ENCODE data around the gene URB1. TPM values are rescaled to one million over a fixed set of nuclear protein-coding genes. Genes with fewer than 3 reads are reported as not detected.
"Not testable (repeated sequence)": the region's sequence is repeated elsewhere in the genome, so short reads cannot be mapped to it uniquely, and the experiment has no call there.

Gene URB1
- total RNA-seq, 1 experiment from 2014 or later, result 17.4 TPM

DNA sequence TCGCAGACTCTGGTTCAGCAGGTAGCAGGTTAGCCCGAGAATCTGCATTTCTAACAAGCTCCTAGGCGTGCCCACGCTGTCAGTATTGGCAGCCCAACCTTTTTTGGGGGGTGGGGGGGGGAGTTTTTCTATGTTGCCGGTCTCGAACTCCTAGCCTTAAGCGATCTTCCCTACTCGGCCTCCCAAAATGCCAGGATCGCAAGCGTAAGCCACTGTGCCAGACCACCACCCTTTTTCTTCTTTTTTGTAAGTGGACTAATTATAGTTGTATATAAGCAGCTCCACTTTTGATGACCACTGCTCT is 113.5 kb downstream of the URB1 start:
- H3K27ac ChIP-seq, result no peak overlapping the region
- no peak for DNase-seq (ENCODE audit: low read depth in 1 of 2, low spot score in 2 of 2)
- H3K36me3 ChIP-seq, result peaks cover 11% of the 10 kb centered on the region
- H3K4me3 ChIP-seq, result peak overlapping the region; percentile 86
- peaks cover 10% of the 10 kb centered on the region for H3K4me1 ChIP-seq (replicated peaks)
- no peaks in the 10 kb centered on the region for H3K27me3 ChIP-seq (replicated peaks)
- no peaks in the 10 kb centered on the region; the same call in 1 of the 2 replicates for H3K9me3 ChIP-seq (replicated peaks)

- Histone ChIP-seq H3K27ac (peak within 1 kb of the TSS; percentile 14; the same call in 1 of the 2 replicates), H3K36me3 (peaks cover 14% of the 10 kb centered on the region), H3K4me3 (peak within 1 kb of the TSS; percentile 86), H3K9me3 (replicated peaks) (no peaks in the 10 kb centered on the region; the same call in 1 of the 2 replicates), H3K4me1 (replicated peaks) (peaks cover 10% of the 10 kb centered on the region), H3K27me3 (replicated peaks) (no peaks in the 10 kb centered on the region)
- peak; percentile 95 for DNase-seq (ENCODE audit: low read depth in 1 of 2, low spot score in 2 of 2)
These were observed 114.1 kb downstream of the URB1 start, which contains the start of gene MIS18A for GRCh38 chr21:32278518-32279376. Gene MIS18A (minus strand): TSS chr21:32279049. CDS start chr21:32279014, 35 bp downstream.

DNA sequence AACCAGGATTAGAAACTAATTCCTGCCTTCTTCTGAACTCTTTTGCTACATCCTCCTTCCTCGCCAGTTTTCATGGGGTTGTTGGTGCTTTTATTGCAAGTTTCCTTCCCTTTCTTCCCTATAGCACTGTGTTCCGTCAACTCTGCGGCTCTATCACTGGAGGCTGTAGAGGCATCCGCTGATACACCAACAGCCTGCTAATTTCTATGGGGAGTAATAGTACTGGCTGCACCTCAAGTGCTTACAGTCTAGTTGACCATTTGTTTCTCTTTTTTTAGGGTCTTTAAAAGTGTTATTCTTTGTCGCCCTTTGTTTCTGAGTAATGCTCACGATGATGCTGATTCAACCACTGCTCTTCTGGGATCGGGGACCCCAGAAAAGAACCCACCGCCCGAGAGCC is 114.7 kb downstream of the URB1 start:
- Histone ChIP-seq H3K36me3 (peaks cover 19% of the 10 kb centered on the region), H3K4me3 (peak overlapping the region; percentile 86), H3K9me3 (replicated peaks) (no peaks in the 10 kb centered on the region; the same call in 1 of the 2 replicates), H3K4me1 (replicated peaks) (peaks cover 10% of the 10 kb centered on the region), H3K27ac (no peak overlapping the region), H3K27me3 (replicated peaks) (no peaks in the 10 kb centered on the region)
- DNase-seq (ENCODE audit: low read depth in 1 of 2, low spot score in 2 of 2), result peak in 1 of 2 experiments; percentile 17

DNA sequence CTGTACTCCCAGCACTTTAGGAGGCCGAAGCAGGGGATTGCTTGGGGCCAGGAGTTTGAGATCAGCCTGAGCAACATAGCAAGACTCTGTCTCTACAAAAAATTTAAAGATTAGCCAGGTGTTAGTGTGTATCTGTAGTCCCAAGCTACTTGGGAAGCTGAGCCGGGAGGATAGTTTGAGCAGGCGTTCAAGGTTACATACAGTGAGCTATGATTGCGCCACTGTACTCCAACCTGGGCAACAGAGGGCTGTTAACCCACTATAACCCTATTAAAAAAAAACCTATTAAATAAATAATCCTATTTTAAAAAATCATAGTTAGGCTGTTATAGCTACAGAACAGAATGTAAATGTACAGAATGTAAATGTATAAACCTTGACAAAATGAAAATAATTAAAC is 116.1 kb downstream of the URB1 start:
- Histone ChIP-seq H3K9me3 (replicated peaks) (no peaks in the 10 kb centered on the region; the same call in 1 of the 2 replicates), H3K4me1 (replicated peaks) (peaks cover 10% of the 10 kb centered on the region), H3K4me3 (no peak overlapping the region), H3K27me3 (replicated peaks) (no peaks in the 10 kb centered on the region), H3K36me3 (peaks cover 30% of the 10 kb centered on the region), H3K27ac (no peak overlapping the region)
- DNase-seq (ENCODE audit: low read depth in 1 of 2, low spot score in 2 of 2), result no peak

GRCh38 chr21:32270748-32271147 is 122.1 kb downstream of the URB1 start:
- Histone ChIP-seq H3K9me3 (replicated peaks) (no peaks in the 10 kb centered on the region), H3K27me3 (replicated peaks) (no peaks in the 10 kb centered on the region), H3K36me3 (peaks cover 57% of the 10 kb centered on the region), H3K27ac (no peak overlapping the region), H3K4me3 (no peak overlapping the region), H3K4me1 (replicated peaks) (no peaks in the 10 kb centered on the region)
- no peak for DNase-seq (ENCODE audit: low read depth in 1 of 2, low spot score in 2 of 2)

GRCh38 chr21:32265321-32265720 is 127.5 kb downstream of the URB1 start:
- DNase-seq (ENCODE audit: low read depth in 1 of 2, low spot score in 2 of 2); H3K4me3 ChIP-seq; H3K4me1 ChIP-seq (replicated peaks); H3K9me3 ChIP-seq (replicated peaks); H3K27ac ChIP-seq; H3K27me3 ChIP-seq (replicated peaks): not testable (repeated sequence)
- H3K36me3 ChIP-seq, result peaks cover 20% of the 10 kb centered on the region

GRCh38 chr21:32261929-32262328 is 130.9 kb downstream of the URB1 start:
- H3K27me3 ChIP-seq (replicated peaks), result no peaks in the 10 kb centered on the region
- H3K9me3 ChIP-seq (replicated peaks), result no peaks in the 10 kb centered on the region
- H3K4me1 ChIP-seq (replicated peaks), result peaks cover 3% of the 10 kb centered on the region; the same call in 1 of the 2 replicates
- H3K27ac ChIP-seq, result no peak overlapping the region
- H3K4me3 ChIP-seq, result no peak overlapping the region
- DNase-seq (ENCODE audit: low read depth in 1 of 2, low spot score in 2 of 2), result no peak
- H3K36me3 ChIP-seq, result peaks cover under 1% of the 10 kb centered on the region

Other genes starting within 250 kb of the URB1 start
- 39.7 and 41.6 TPM in 2 replicates for gene MIS18A, start 114.0 kb downstream of the URB1 start, total RNA-seq (2014; rRNA removed; shearing (Covaris generic))
- not detected in 2 replicates for gene MRAP, start 94.2 kb downstream of the URB1 start, total RNA-seq (2014; rRNA removed; shearing (Covaris generic))
- 13.4 and 19.6 TPM in 2 replicates for gene EVA1C, start 19.7 kb upstream of the URB1 start, total RNA-seq (2014; rRNA removed; shearing (Covaris generic))
- gene TCP10L, start 192.5 kb upstream of the URB1 start, total RNA-seq (2014; rRNA removed; shearing (Covaris generic)), result not detected in 2 replicates
- 30.3 and 63.1 TPM in 2 replicates for gene CFAP298, start 219.4 kb upstream of the URB1 start, total RNA-seq (2014; rRNA removed; shearing (Covaris generic))